Stimulated activated CD8-positive, alpha-beta memory T cell treated with anti-CD3 and anti-CD28 coated beads, Interleukin-7, amount 100 ng/mL, for 1 hour (primary cell): ENCODE data around the gene CIB1.

Experiments used
- DNase-seq, 2 donors: peaks; one replicate each; pipeline ENCODE4 v3.0.0-alpha.2; 2020; ENCODE audit warnings: low read depth in 2 of 2

CIB1 gene

GRCh38 chr15:90240856-90241255 is 7.1 kb upstream of the CIB1 start:
- DNase-seq, result no peak

- no peak for DNase-seq
Observed at GRCh38 chr15:90239371-90239770, 5.6 kb upstream of the CIB1 start.

GRCh38 chr15:90234096-90234988 is 601 bp upstream of the CIB1 start, which contains the start of gene GDPGP1:
Gene GDPGP1 (plus strand): TSS chr15:90234209. CDS start chr15:90240909, 6,700 bp downstream.
- DNase-seq, result peak; percentile 88 to 91

DNA sequence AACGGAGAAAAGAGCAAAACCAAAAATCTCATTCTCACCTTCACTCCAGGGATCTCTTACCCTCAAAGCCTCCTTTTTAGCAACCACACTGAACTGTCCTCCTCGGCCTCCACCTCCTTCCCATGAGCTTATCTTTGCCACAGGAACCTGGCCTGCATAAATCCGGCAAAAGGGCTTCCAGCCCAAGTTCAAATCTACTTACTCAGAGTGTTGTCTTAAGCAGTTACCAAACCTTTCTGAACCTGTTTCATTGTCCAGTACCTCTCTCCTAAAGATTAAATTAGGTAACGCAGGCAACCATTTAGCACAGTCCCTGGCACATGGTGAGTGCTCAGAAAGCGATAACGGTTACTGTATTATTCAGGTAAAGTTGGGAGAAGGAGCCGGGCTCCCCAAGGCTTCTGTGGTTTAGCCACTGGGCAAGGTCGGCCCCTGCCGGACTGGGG is 777 bp downstream of the CIB1 start:
- no peak for DNase-seq

GRCh38 chr15:90232196-90232595 is 1.5 kb downstream of the CIB1 start:
- DNase-seq, result no peak

DNA sequence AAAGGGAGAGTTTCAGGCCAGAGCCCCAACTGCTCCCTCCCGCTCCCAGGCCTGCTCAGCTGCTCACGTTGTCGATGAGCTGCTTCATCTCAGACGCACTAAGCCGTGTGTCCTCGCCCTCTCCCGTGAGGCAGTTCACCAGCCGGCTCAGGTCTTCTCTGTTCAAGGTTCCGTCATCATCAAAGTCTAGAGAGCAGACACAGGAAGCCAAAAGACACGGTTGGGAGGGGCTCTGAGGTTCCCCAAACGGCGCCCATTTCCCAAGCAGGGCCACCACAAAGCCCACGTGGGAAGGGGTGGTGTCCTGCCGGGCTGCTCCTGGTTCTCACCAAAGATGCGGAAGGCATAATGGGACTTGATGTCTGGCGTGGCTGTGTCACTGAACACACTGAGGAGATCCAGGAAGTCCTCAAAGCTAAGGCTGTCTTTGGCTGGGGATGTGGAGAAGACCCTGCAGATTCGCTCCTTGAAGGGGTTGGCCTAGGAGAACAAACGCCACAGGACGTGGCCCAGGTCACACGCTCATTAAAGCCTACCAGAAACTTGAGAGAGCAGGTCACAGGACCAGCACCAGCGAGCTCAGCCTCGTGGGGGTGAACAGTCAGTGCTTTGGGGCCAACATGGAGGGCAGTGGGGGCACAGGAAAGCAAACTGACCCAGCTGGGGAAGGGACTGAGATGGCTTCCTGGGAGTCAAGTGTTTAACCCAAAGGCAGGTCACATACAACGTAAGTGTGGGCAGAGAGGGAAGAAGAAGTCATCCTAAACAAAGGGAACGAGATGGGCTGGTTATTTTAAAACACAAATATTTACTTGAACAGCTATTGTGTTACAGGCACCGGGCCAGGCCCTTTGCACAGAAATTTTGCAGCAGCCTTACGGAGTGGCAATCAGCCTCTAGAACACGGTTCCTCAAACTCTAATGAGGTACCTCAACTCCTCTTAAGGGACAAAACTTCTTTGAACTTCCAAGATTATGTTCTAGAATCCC is 2.4 kb downstream of the CIB1 start:
- DNase-seq, result peak; percentile 53 to 58

- DNase-seq, result no peak
Observed at GRCh38 chr15:90230610-90231009, 3.1 kb downstream of the CIB1 start.

GRCh38 chr15:90230071-90230494 is 3.7 kb downstream of the CIB1 start:
- DNase-seq, result no peak

- DNase-seq, result no peak
Observed at GRCh38 chr15:90228960-90229359, 4.8 kb downstream of the CIB1 start.

GRCh38 chr15:90227816-90228772 is 5.6 kb downstream of the CIB1 start:
- no peak for DNase-seq

DNA sequence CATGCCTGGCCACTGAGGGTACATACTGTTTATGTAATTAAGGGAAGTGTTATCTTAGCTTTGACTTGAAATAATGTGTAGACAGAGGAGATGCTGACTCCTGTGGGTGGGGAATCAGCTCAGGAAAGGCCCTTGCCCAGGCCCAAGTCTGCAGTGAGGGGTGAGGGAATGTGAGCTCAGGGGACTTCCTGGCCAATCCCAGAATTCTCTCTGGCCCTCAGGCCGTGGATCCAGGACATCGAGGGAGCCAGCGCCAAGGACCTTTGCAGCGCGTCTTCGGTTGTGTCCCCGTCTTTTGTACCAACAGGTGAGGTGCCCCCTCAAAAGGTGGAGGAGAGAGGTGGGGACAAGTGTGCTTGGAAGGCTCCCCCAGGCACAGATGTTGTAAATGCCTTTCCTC is 6.4 kb downstream of the CIB1 start:
- no peak for DNase-seq

- DNase-seq, result no peak
Observed at GRCh38 chr15:90225504-90226234, 8.1 kb downstream of the CIB1 start.

GRCh38 chr15:90225047-90225446 is 8.7 kb downstream of the CIB1 start:
- no peak for DNase-seq

DNA sequence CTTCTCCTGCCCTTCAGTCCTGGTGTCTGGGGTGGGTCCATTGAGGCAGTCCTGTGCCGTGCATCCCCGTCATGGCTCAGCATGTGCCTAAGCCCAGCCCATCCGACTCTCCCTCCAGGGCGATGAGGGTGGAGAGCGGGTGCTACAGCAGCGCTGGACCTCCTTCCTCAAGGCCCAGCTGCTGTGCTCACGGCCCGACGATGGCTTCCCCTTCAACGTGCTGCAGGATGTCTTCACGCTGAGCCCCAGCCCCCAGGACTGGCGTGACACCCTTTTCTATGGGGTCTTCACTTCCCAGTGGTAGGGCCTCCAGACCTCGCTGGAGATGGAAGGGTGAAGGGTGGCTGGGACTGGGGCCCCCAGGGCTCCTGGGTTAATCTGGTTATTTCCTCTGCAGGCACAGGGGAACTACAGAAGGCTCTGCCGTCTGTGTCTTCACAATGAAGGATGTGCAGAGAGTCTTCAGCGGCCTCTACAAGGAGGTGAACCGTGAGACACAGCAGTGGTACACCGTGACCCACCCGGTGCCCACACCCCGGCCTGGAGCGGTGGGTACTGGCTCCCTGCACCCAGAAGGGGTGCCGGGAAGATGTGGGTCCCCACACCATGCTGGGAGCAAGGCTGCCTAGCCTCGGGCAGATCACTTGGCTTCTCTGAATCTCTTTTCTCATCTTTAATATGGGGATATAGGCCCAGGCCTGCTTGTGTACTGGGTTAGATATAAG is 10.1 kb downstream of the CIB1 start:
- DNase-seq, result no peak

GRCh38 chr15:90222547-90222946 is 11.2 kb downstream of the CIB1 start:
- no peak for DNase-seq

DNA sequence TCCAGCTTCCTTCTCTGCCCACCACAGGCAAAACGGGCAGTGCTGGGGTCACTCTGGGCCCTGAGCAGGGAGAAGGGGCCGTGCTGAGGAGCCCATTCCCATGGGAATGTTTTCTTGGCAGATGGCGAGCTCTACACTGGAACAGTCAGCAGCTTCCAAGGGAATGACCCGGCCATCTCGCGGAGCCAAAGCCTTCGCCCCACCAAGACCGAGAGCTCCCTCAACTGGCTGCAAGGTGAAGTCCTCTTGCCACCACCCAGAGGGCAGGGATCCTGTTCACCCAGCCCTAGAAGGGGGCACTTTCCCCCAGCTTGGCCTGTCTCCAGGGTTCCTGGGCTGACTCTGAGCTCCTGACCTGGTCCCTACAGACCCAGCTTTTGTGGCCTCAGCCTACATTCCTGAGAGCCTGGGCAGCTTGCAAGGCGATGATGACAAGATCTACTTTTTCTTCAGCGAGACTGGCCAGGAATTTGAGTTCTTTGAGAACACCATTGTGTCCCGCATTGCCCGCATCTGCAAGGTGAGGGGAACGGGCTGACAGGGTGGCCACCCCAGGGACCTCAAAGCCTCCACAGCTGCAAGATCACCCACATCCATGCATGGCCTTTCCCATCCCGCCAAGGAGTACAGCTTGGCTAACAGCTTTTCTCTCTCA is 12.4 kb downstream of the CIB1 start:
- DNase-seq, result no peak

GRCh38 chr15:90219421-90220141 is 14.2 kb downstream of the CIB1 start:
- peak in 1 of 2 donors; percentile 28 for DNase-seq

- DNase-seq, result no peak
Observed at GRCh38 chr15:90217671-90218394, 15.9 kb downstream of the CIB1 start.
